IMR-90 (cell line): ENCODE data around the gene WSB1. TPM values are rescaled to one million over a fixed set of nuclear protein-coding genes. Genes with fewer than 3 reads are reported as not detected.

Experiments used
- ATAC-seq: fragments of 200-7000 bp; cut with Tn5 transposase; 2 replicates; pipeline ENCODE4 v1.9.1; 2020; ENCODE audit warnings: low read depth, mild to moderate bottlenecking, moderate library complexity
- BruUV-seq: library from RNA; stranded (reverse); fragments of 400-500 nt; replicated peaks from 2 replicates; lab custom pipeline; 2021; lab: Mats Ljungman, UMichigan
- CTCF ChIA-PET: fragments of 300-600 bp; formaldehyde crosslinking; extraction: SDS; loops from one replicate; lab custom pipeline; 2021; ENCODE audit warnings: antibody characterized with exemption; lab: Yijun Ruan, JAX
- POLR2A ChIA-PET: fragments of 300-600 bp; sonication (Branson Sonifier 250); formaldehyde crosslinking; loops from one replicate; lab custom pipeline; 2022; ENCODE audit warnings: antibody characterized with exemption; ENCODE audit not compliant: unreplicated experiment; lab: Charles Lee
- DNase-seq: peaks from one replicate; pipeline ENCODE4 v3.0.0; 2013
- H2AFZ ChIP-seq: replicated peaks from 2 replicates; pipeline ENCODE3; 2013; ENCODE audit warnings: low read length, mild to moderate bottlenecking; ENCODE audit not compliant: poor library complexity
- H2AK5ac ChIP-seq: 2 replicates; pipeline ENCODE4 v1.6.1; 2013; ENCODE audit warnings: low read depth, low read length, inconsistent platforms
- H2AK9ac ChIP-seq: replicated peaks from 2 replicates; pipeline ENCODE3; 2013; ENCODE audit warnings: mild to moderate bottlenecking, low read depth, low read length, moderate library complexity; ENCODE audit not compliant: poor library complexity
- H2BK120ac ChIP-seq: 2 replicates; pipeline ENCODE4 v1.6.1; 2013; ENCODE audit warnings: low read depth, low read length, inconsistent platforms
- H2BK15ac ChIP-seq: 3 replicates; pipeline ENCODE4 v1.6.1; 2013; ENCODE audit warnings: low read depth, low read length, inconsistent platforms
- H2BK20ac ChIP-seq: 2 replicates; pipeline ENCODE4 v1.6.1; 2013; ENCODE audit warnings: low read depth, mild to moderate bottlenecking, inconsistent platforms, low read length, moderate library complexity
- H2BK5ac ChIP-seq: 2 replicates; pipeline ENCODE4 v1.6.1; 2013; ENCODE audit warnings: mild to moderate bottlenecking, low read depth, low read length, inconsistent platforms; ENCODE audit not compliant: poor library complexity, severe bottlenecking
- H3K14ac ChIP-seq: replicated peaks from 2 replicates; pipeline ENCODE4 v1.6.1; 2013; ENCODE audit warnings: low read depth, low read length, inconsistent platforms
- H3K18ac ChIP-seq: 2 replicates; pipeline ENCODE4 v1.6.1; 2013; ENCODE audit warnings: low read depth, low read length, control low read depth
- H3K23ac ChIP-seq: 2 replicates; pipeline ENCODE4 v1.6.1; 2013; ENCODE audit warnings: low read depth, low read length, inconsistent platforms
- H3K27ac ChIP-seq: 2 replicates; pipeline ENCODE4 v1.5.1; 2013; ENCODE audit warnings: mild to moderate bottlenecking, control low read depth, low read length; ENCODE audit not compliant: insufficient read depth
- H3K27me3 ChIP-seq: 2 replicates; pipeline ENCODE4 v1.6.1; 2013; ENCODE audit warnings: low read length; ENCODE audit not compliant: control insufficient read depth, insufficient read depth
- H3K36me3 ChIP-seq: 2 replicates; pipeline ENCODE4 v1.6.1; 2013; ENCODE audit warnings: low read length, mixed read lengths; ENCODE audit not compliant: control insufficient read depth, insufficient read depth
- H3K4ac ChIP-seq: 2 replicates; pipeline ENCODE4 v1.6.1; 2013; ENCODE audit warnings: low read depth, low read length, inconsistent platforms
- H3K4me1 ChIP-seq: 2 replicates; pipeline ENCODE4 v1.6.1; 2013; ENCODE audit warnings: low read length, mixed read lengths; ENCODE audit not compliant: control insufficient read depth, insufficient read depth
- H3K4me2 ChIP-seq: 2 replicates; pipeline ENCODE4 v1.6.1; 2013; ENCODE audit warnings: low read depth, mild to moderate bottlenecking, control low read depth, low read length, moderate library complexity
- H3K4me3 ChIP-seq: 2 replicates; pipeline ENCODE4 v1.5.1; 2013; ENCODE audit warnings: low read depth, mild to moderate bottlenecking, control low read depth, low read length, moderate library complexity; ENCODE audit not compliant: insufficient read depth
- H3K56ac ChIP-seq: 2 replicates; pipeline ENCODE4 v1.6.1; 2013; ENCODE audit warnings: low read length, inconsistent platforms; ENCODE audit not compliant: insufficient read depth; ENCODE audit errors: extremely low read depth
- H3K79me1 ChIP-seq, 2 experiments: 2 replicates each; pipeline ENCODE4 v1.6.1; 2013; ENCODE audit warnings: low read length in 2 of 2, inconsistent platforms in 1 of 2, low read depth in 1 of 2
- H3K9ac ChIP-seq: 2 replicates; pipeline ENCODE4 v1.6.1; 2013; ENCODE audit warnings: low read depth, low read length, control low read depth
- H3K9me1 ChIP-seq: 2 replicates; pipeline ENCODE4 v1.6.1; 2013; ENCODE audit warnings: low read length, inconsistent platforms; ENCODE audit not compliant: insufficient read depth
- H3K9me3 ChIP-seq: 2 replicates; pipeline ENCODE4 v1.6.1; 2013; ENCODE audit warnings: low read length; ENCODE audit not compliant: control insufficient read depth, insufficient read depth
- H4K20me1 ChIP-seq: 2 replicates; pipeline ENCODE4 v1.6.1; 2013; ENCODE audit warnings: low read length, inconsistent platforms; ENCODE audit not compliant: insufficient read depth
- H4K5ac ChIP-seq: 2 replicates; pipeline ENCODE4 v1.6.1; 2013; ENCODE audit warnings: mild to moderate bottlenecking, low read depth, low read length, control low read depth
- H4K8ac ChIP-seq, 2 experiments: 2 replicates each; pipeline ENCODE4 v1.6.1; 2013; ENCODE audit warnings: low read depth in 2 of 2, low read length in 2 of 2, control low read depth in 1 of 2, inconsistent platforms in 1 of 2
- H4K91ac ChIP-seq: 2 replicates; pipeline ENCODE4 v1.6.1; 2013; ENCODE audit warnings: low read depth, low read length, inconsistent platforms; ENCODE audit not compliant: insufficient read depth
- FOS ChIP-seq: fragments of 150-350 bp; IDR thresholded peaks from 2 replicates; pipeline ENCODE4 v1.6.1; 2016; ENCODE audit warnings: low read depth, low read length
- POLR2A ChIP-seq: IDR thresholded peaks from 2 replicates; pipeline ENCODE4 v1.6.1; 2012; ENCODE audit warnings: mild to moderate bottlenecking, low read depth, low read length
- WGBS, 2 experiments: methylation state at CpG; one replicate each; pipeline versions ENCODE4 v1.1.5 to v1.1.7; 2013; ENCODE audit warnings: missing lambda C conversion rate in 2 of 2; ENCODE audit not compliant: insufficient read length in 1 of 2; ENCODE audit errors: extremely low coverage in 2 of 2; 5-methylcytosine and 5-hydroxymethylcytosine counted together
- dilution Hi-C: fragments of 300-500 bp; cut with HindIII; formaldehyde crosslinking; loops from one replicate; pipeline ENCODE4 v1.14.3; 2018; ENCODE audit warnings: low sequenced_read_pairs; ENCODE audit not compliant: unreplicated experiment
- in situ Hi-C: fragments of 300-500 bp; cut with MboI; formaldehyde crosslinking; loops from 3 replicates; pipeline ENCODE4 v1.14.3; 2019; ENCODE audit warnings: low sequenced_read_pairs, inconsistent platforms, mixed read lengths
- intact Hi-C: fragments of 100-400 bp; cut with micrococcal nuclease; formaldehyde crosslinking; loops from 2 replicates; pipeline ENCODE4 v1.10.0; 2022
- polyA plus RNA-seq, 3 experiments: library from polyadenylated mRNA; depleted of rRNA; stranded (reverse); fragments of >200 nt; gene quantifications; 2 replicates each; pipeline ENCODE4 v1.2.3, GENCODE V29; 2012; ENCODE audit warnings: low replicate concordance in 1 of 3
- total RNA-seq: library from RNA; depleted of rRNA; stranded (reverse); fragments of >200 nt; gene quantifications from 2 replicates; pipeline ENCODE4 v1.2.3, GENCODE V29; 2012

Gene WSB1
- total and polyA plus RNA-seq, 2 of the 4 experiments (the other 2 are of a cell fraction): 140 to 266 TPM

- Histone ChIP-seq H3K23ac (peak overlapping the region; percentile 28; the same call in 1 of the 2 replicates), H4K5ac (no peak overlapping the region; the same call in 1 of the 2 replicates), H2BK20ac (no peak overlapping the region), H3K4ac (no peak overlapping the region; the same call in 1 of the 2 replicates), H2AFZ (no peak overlapping the region), H2BK5ac (peak overlapping the region; percentile 93), H3K36me3 (peaks cover 3% of the 10 kb centered on the region; the same call in 1 of the 2 replicates), H3K18ac (peak overlapping the region; percentile 14; the same call in 1 of the 2 replicates), H3K9ac (peak overlapping the region; percentile 97), H3K4me3 (peak overlapping the region; percentile 83), H3K27me3 (no peaks in the 10 kb centered on the region), H3K56ac (no peak overlapping the region), H3K4me2 (peak overlapping the region; percentile 94), H2BK15ac (no peak overlapping the region), H4K8ac (no peak overlapping the region), H3K4me1 (peaks cover 10% of the 10 kb centered on the region), H3K79me1 (peaks cover 4 to 39% of the 10 kb centered on the region in 2 experiments; a peak in 2 of 4 replicates), H4K20me1 (peaks cover 50% of the 10 kb centered on the region), H2AK5ac (no peak overlapping the region), H3K9me1 (peaks cover 10% of the 10 kb centered on the region), H2BK120ac (0 out of 2 replicates have a peak overlapping the region, but pooled peaks have one; percentile 9), H3K27ac (peak overlapping the region; percentile 71; the same call in 1 of the 2 replicates), H3K14ac (peak overlapping the region; percentile 58; the same call in 1 of the 2 replicates), H4K91ac (no peak overlapping the region), H2AK9ac (no peak overlapping the region), H3K9me3 (no peaks in the 10 kb centered on the region)
- POLR2A ChIA-PET: interaction anchor here (0.6 kb wide), 1 partner anchor 316 kb away, joined by 3 read pairs; no protein-coding TSS in a partner anchor
- BruUV-seq: no TSS peak
- TF ChIP-seq FOS (no peak), POLR2A (0 out of 2 replicates have a peak, but pooled peaks have one; percentile 6)
- CTCF ChIA-PET: interaction anchor here (0.6 kb wide), 3 partner anchors 12 to 58 kb away, joined by 3 to 4 read pairs (median 4); no protein-coding TSS in a partner anchor
- no CpG with 5 or more reads among the region's 10 CpGs for WGBS, 2 experiments
- no peak for DNase-seq
- dilution Hi-C loops (no loop called here), in situ Hi-C loops (loop anchor here (5.0 kb wide), 1 partner anchor 49 kb away; no protein-coding TSS in a partner anchor), intact Hi-C loops (no loop called here)
- no peak for ATAC-seq
These were observed 2.0 kb downstream of the WSB1 start for GRCh38 chr17:27295945-27296344.
